Testis (tissue), 3 donors: ENCODE measurements around the gene STYXL2. TPM values are rescaled to one million over a fixed set of nuclear protein-coding genes. Genes with fewer than 3 reads are reported as not detected.

ENCODE experiments used
- DNase-seq: peaks from one replicate; pipeline ENCODE4 v3.0.0-alpha.2; 2019
- H3K27ac ChIP-seq, 2 donors: fragments of 200-600 bp; sonication (generic); one replicate each; pipeline ENCODE4 v1.5.1; 2019
- H3K27me3 ChIP-seq: fragments of 200-600 bp; sonication (generic); one replicate; pipeline ENCODE4 v1.5.1; 2019
- H3K36me3 ChIP-seq: fragments of 200-600 bp; sonication (generic); one replicate; pipeline ENCODE4 v1.5.1; 2017; ENCODE audit warnings: low read depth; ENCODE audit errors: missing control alignments
- H3K4me1 ChIP-seq: fragments of 200-600 bp; sonication (generic); one replicate; pipeline ENCODE4 v1.5.1; 2019
- H3K4me3 ChIP-seq, 2 donors: fragments of 200-600 bp; sonication (generic); one replicate each; pipeline ENCODE4 v1.5.1; 2017 to 2019
- H3K9me3 ChIP-seq: fragments of 200-600 bp; sonication (generic); one replicate; pipeline ENCODE4 v1.5.1; 2017
- CTCF ChIP-seq, 3 experiments: fragments of 450-650 bp in 2 of 3; fragments of 200-600 bp in 1 of 3; sonication (generic) in 1 of 3; IDR thresholded peaks; one replicate each; pipeline ENCODE4 v1.5.1; 2016 to 2019; ENCODE audit warnings: antibody characterized with exemption in 3 of 3, mild to moderate bottlenecking in 2 of 3, moderate library complexity in 1 of 3
- POLR2A ChIP-seq: fragments of 450-650 bp; IDR thresholded peaks from one replicate; pipeline ENCODE4 v1.6.1; 2017; ENCODE audit warnings: antibody characterized with exemption, mild to moderate bottlenecking, moderate library complexity
- WGBS, 2 donors: methylation state at CpG; one replicate each; pipeline ENCODE4 v1.1.5; 2018; 5-methylcytosine and 5-hydroxymethylcytosine counted together
- intact Hi-C: fragments of 100-400 bp; cut with DNase I; formaldehyde crosslinking; loops from one replicate; pipeline ENCODE4 v1.15.1; 2023; ENCODE audit warnings: low total_unique reads
- polyA plus RNA-seq: library from polyadenylated mRNA; stranded (reverse); fragments of 350-450 nt; fragmentation: Illumina TruSeq; extraction: RNeasy Lipid Tissue Mini Kit (QIAGEN cat#74804); gene quantifications from one replicate; pipeline ENCODE4 v1.2.3, GENCODE V29; 2014; ENCODE audit warnings: low read depth, low replicate concordance; ENCODE audit not compliant: insufficient read depth
- total RNA-seq, 2 donors: library from RNA; depleted of rRNA; stranded (reverse); fragments of >200 nt; gene quantifications; one replicate each; pipeline ENCODE4 v1.2.3, GENCODE V29; 2016

The STYXL2 gene
- total and polyA plus RNA-seq, 3 donors from 2014 or later: 0.19 to 1.0 (median 0.99) TPM

DNA sequence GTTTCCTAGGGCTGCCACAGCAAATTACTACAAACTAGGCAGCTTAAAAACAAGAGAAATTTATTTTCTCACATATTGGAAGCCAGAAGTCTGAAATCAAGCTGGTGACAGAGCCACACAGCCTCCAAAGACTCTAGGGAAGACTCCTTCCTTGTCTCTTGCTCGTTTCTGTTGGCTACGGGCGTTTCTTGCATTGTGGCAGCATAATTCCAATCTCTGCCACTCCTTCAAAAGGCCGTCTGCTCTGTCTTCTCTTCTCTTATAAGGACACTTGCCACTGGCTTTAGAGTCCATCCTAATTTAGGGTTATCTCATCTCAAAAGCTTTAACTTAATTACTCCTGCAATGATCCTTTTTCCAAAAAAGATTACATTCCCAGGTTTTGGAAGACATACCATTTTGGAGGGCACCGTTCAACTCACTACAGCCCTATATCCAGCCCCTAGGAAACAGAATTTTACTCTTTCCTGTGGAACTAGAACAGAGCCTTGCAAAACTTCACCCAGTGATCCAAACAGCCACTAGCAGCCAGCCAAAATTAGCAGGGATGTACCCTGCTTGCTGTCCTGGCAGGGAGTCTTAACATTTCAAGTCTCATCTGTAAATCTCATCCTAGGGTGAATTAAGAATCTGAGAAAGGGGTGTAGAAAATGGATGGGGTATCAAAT, 9.2 kb downstream of the STYXL2 start:
- no peak overlapping the region for H3K27ac ChIP-seq
- H3K4me3 ChIP-seq: no peak overlapping the region
- H3K4me1 ChIP-seq: no peaks in the 10 kb centered on the region
- DNase-seq: no peak
- H3K9me3 ChIP-seq: no peaks in the 10 kb centered on the region
- no peaks in the 10 kb centered on the region for H3K27me3 ChIP-seq
- WGBS, 2 donors: 77 to 88% methylated on average over 5 of the region's 5 CpGs
- no peak for TF ChIP-seq CTCF (IDR thresholded peaks at IDR 0.05)
- no peak for TF ChIP-seq POLR2A
- intact Hi-C loops: no loop called here
- no peaks in the 10 kb centered on the region for H3K36me3 ChIP-seq

GRCh38 chr1:167104256-167104633, 10.4 kb downstream of the STYXL2 start:
- Histone ChIP-seq H3K27me3 (no peaks in the 10 kb centered on the region), H3K4me3 (no peak overlapping the region), H3K9me3 (no peaks in the 10 kb centered on the region), H3K27ac (no peak overlapping the region), H3K4me1 (no peaks in the 10 kb centered on the region), H3K36me3 (no peaks in the 10 kb centered on the region)
- DNase-seq: no peak
- intact Hi-C loops: no loop called here
- 60 to 75% methylated on average over 6 of the region's 6 CpGs for WGBS, 2 donors
- no peak for TF ChIP-seq POLR2A
- no peak for TF ChIP-seq CTCF (IDR thresholded peaks at IDR 0.05)

DNA sequence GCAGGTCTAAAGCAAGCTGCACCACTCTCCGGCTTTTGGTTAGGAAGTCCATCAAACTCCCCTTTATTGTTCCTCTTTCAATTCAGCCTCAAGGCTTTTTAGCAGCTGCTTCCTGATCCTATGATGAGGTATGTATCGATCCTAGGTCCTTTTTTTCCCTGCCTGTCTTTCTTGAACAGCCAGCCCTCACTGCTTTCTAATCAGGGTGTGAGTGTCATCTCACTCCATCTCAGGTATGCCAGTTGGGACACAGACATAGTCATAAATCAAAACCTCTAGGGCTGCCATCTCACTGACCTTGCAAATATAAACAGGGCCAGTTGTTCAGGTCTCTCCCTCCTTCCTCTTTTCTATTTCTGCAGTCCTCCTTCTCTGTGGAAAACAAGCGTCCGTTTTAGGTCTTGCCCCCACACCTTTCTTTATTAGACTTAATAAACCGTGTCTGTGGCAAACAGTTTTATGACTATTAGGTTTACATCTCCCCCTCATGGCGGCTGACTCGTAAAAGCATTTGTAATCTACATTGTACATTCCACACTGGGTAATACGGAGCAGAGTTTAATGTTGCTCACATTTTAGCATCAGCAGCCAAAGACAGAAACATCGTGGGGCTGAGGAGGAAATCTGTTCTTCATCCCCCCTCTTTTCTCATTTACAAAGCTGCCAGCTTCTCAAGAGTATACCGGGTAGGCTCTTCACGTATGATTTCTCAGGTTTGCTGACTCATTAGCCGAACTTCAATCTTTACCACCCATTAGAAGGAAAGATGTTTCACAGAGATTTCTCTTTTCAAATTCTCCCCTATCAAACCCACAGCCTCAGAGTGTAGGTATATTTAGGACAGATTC, 11.6 kb downstream of the STYXL2 start:
- no peak for TF ChIP-seq CTCF (IDR thresholded peaks at IDR 0.05)
- no peak for TF ChIP-seq POLR2A
- DNase-seq: no peak

DNA sequence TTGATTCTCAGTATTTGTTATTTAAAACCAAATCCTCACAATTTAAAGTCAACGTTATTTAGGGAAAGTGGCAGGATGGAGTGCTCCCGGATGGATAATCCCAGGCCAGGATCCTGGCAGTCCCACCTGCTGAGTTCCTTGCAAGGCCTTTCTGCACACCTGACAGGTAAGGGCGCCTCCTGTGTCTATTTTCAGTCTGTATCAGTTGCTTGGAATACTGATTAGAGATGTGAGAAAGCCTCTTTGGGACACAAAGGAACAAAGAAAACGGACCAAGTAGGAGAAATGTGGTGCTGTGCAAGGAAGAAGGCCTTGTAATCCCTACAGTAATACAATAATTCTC, 12.2 kb downstream of the STYXL2 start:
- TF ChIP-seq CTCF (IDR thresholded peaks at IDR 0.05) (no peak), POLR2A (no peak)
- intact Hi-C loops: no loop called here
- no peak overlapping the region for H3K4me3 ChIP-seq

More for the DNA sequence above, 11.6 kb downstream of the STYXL2 start:
- no peaks in the 10 kb centered on the region for H3K27me3 ChIP-seq
- H3K27ac ChIP-seq: no peak overlapping the region
- no peaks in the 10 kb centered on the region for H3K9me3 ChIP-seq
- intact Hi-C loops: no loop called here
- H3K4me3 ChIP-seq: no peak overlapping the region
- no peaks in the 10 kb centered on the region for H3K36me3 ChIP-seq
- WGBS, 2 donors: 57 to 60% methylated on average over 12 of the region's 12 CpGs
- no peaks in the 10 kb centered on the region for H3K4me1 ChIP-seq

More for the DNA sequence above, 12.2 kb downstream of the STYXL2 start:
- no peaks in the 10 kb centered on the region for H3K36me3 ChIP-seq
- 85 to 86% methylated on average over 4 of the region's 4 CpGs for WGBS, 2 donors
- no peak for DNase-seq
- no peaks in the 10 kb centered on the region for H3K27me3 ChIP-seq
- no peaks in the 10 kb centered on the region for H3K9me3 ChIP-seq
- no peak overlapping the region for H3K27ac ChIP-seq
- H3K4me1 ChIP-seq: no peaks in the 10 kb centered on the region
